Liver (tissue), 9 donors: ENCODE results near the gene OTOP3. TPM values are rescaled to one million over a fixed set of nuclear protein-coding genes. Genes with fewer than 3 reads are reported as not detected.

Experiments
- DNase-seq: peaks from one replicate; pipeline ENCODE4 v3.0.0-alpha.2; 2017; ENCODE audit warnings: low spot score
- H3K27ac ChIP-seq, 2 donors: one replicate each; pipeline ENCODE4 v1.7.0; 2013; ENCODE audit warnings: inconsistent platforms in 2 of 2, low read length in 2 of 2, control low read depth in 1 of 2, low read depth in 1 of 2, mild to moderate bottlenecking in 1 of 2
- H3K27me3 ChIP-seq, 4 donors: one replicate each; pipeline versions ENCODE4 v1.6.1 to v1.7.0; 2013; ENCODE audit warnings: low read length in 3 of 4, inconsistent platforms in 1 of 4, mild to moderate bottlenecking in 1 of 4, moderate library complexity in 1 of 4; ENCODE audit not compliant: control insufficient read depth in 4 of 4, insufficient read depth in 4 of 4
- H3K36me3 ChIP-seq, 4 donors: one replicate each; pipeline versions ENCODE4 v1.6.1 to v1.7.0; 2013; ENCODE audit warnings: low read length in 3 of 4, mild to moderate bottlenecking in 3 of 4, low read depth in 1 of 4, moderate library complexity in 1 of 4; ENCODE audit not compliant: control insufficient read depth in 4 of 4, insufficient read depth in 3 of 4
- H3K4me1 ChIP-seq, 4 donors: one replicate each; pipeline versions ENCODE4 v1.6.1 to v1.7.0; 2013; ENCODE audit warnings: low read length in 3 of 4, mild to moderate bottlenecking in 3 of 4, moderate library complexity in 1 of 4; ENCODE audit not compliant: control insufficient read depth in 4 of 4, insufficient read depth in 4 of 4
- H3K4me3 ChIP-seq, 3 donors: one replicate each; pipeline versions ENCODE4 v1.6.1 to v1.7.0; 2013; ENCODE audit warnings: low read length in 3 of 3, control low read depth in 1 of 3, low read depth in 1 of 3, mild to moderate bottlenecking in 1 of 3
- H3K9ac ChIP-seq, 2 donors: one replicate each; pipeline ENCODE4 v1.7.0; 2013; ENCODE audit warnings: low read length in 2 of 2, mild to moderate bottlenecking in 2 of 2, moderate library complexity in 2 of 2, control low read depth in 1 of 2, low read depth in 1 of 2
- H3K9me3 ChIP-seq, 4 donors: one replicate each; pipeline versions ENCODE4 v1.6.1 to v1.7.0; 2013; ENCODE audit warnings: low read length in 3 of 4; ENCODE audit not compliant: control insufficient read depth in 4 of 4
- EGR1 ChIP-seq, 2 donors: IDR thresholded peaks; 2 replicates each; pipeline ENCODE4 v1.6.1; 2016 to 2018; ENCODE audit warnings: antibody characterized with exemption in 2 of 2, low read depth in 2 of 2
- FOXA1 ChIP-seq: IDR thresholded peaks from 2 replicates; pipeline ENCODE4 v1.6.1; 2016; ENCODE audit warnings: antibody characterized with exemption
- FOXA2 ChIP-seq: IDR thresholded peaks from 2 replicates; pipeline ENCODE4 v1.6.1; 2016; ENCODE audit warnings: antibody characterized with exemption
- GABPA ChIP-seq, 2 donors: IDR thresholded peaks in 1 of 2; conservative IDR thresholded peaks in 1 of 2; 2 replicates each; pipeline ENCODE4 v1.6.1; 2016; ENCODE audit warnings: antibody characterized with exemption in 2 of 2, mild to moderate bottlenecking in 1 of 2, moderate library complexity in 1 of 2
- HNF4A ChIP-seq, 2 donors: conservative IDR thresholded peaks; 2 replicates each; pipeline ENCODE4 v1.6.1; 2016; ENCODE audit warnings: antibody characterized with exemption in 2 of 2, mild to moderate bottlenecking in 2 of 2
- HNF4G ChIP-seq: IDR thresholded peaks from 2 replicates; pipeline ENCODE4 v1.6.1; 2016; ENCODE audit warnings: antibody characterized with exemption
- JUND ChIP-seq, 2 donors: IDR thresholded peaks; 2 replicates each; pipeline ENCODE4 v1.6.1; 2016; ENCODE audit warnings: antibody characterized with exemption in 2 of 2
- RAD21 ChIP-seq, 2 donors: IDR thresholded peaks; 2 replicates each; pipeline ENCODE4 v1.6.1; 2016; ENCODE audit warnings: antibody characterized with exemption in 2 of 2, mild to moderate bottlenecking in 2 of 2
- TAF1 ChIP-seq: conservative IDR thresholded peaks from 2 replicates; pipeline ENCODE4 v1.6.1; 2016; ENCODE audit warnings: antibody characterized with exemption, mild to moderate bottlenecking
- WGBS: extraction: QIAGEN DNeasy Blood & Tissue Kit; methylation state at CpG from one replicate; pipeline ENCODE4 v1.1.7; 2013; 5-methylcytosine and 5-hydroxymethylcytosine counted together
- polyA plus RNA-seq, 2 donors: library from polyadenylated mRNA; stranded (reverse) in 1 of 2; unstranded in 1 of 2; fragments of 200-250 nt in 1 of 2; fragments of >200 nt in 1 of 2; fragmentation: Nextera tagmentation in 1 of 2; extraction: Ambion mirVana in 1 of 2; gene quantifications; one replicate each; pipeline versions ENCODE4 v1.2.1 to v1.2.3, GENCODE V29; 2013 to 2015
- total RNA-seq, 2 donors: library from RNA; depleted of rRNA; stranded (reverse); fragments of >200 nt; gene quantifications; one replicate each; pipeline ENCODE4 v1.2.3, GENCODE V29; 2014
- TF ChIP-seq, protein P1 (sequence below): IDR thresholded peaks from 2 replicates; pipeline ENCODE4 v1.6.1; 2016; ENCODE audit warnings: antibody characterized with exemption
- TF ChIP-seq, protein P2 (sequence below): IDR thresholded peaks from 2 replicates; pipeline ENCODE4 v1.6.1; 2016; ENCODE audit warnings: antibody characterized with exemption
- TF ChIP-seq, protein P3 (sequence below): IDR thresholded peaks from 2 replicates; pipeline ENCODE4 v1.6.1; 2016; ENCODE audit warnings: antibody characterized with exemption, mild to moderate bottlenecking
- TF ChIP-seq, protein P4 (sequence below): fragments of 150-350 bp; IDR thresholded peaks from 2 replicates; pipeline ENCODE4 v1.5.1; 2017; ENCODE audit warnings: improper control_type of control experiment, low read depth, low read length; ENCODE audit not compliant: missing input control
- TF ChIP-seq, protein P5 (sequence below): IDR thresholded peaks from 2 replicates; pipeline ENCODE4 v1.6.1; 2016; ENCODE audit warnings: antibody characterized with exemption
- donor health status: healthy.
- donor health status: healthy.
- donor health status: healthy.
- donor health status: healthy.
- donor health status: healthy.

OTOP3 gene
- total and polyA plus RNA-seq, 4 donors: not detected

DNA sequence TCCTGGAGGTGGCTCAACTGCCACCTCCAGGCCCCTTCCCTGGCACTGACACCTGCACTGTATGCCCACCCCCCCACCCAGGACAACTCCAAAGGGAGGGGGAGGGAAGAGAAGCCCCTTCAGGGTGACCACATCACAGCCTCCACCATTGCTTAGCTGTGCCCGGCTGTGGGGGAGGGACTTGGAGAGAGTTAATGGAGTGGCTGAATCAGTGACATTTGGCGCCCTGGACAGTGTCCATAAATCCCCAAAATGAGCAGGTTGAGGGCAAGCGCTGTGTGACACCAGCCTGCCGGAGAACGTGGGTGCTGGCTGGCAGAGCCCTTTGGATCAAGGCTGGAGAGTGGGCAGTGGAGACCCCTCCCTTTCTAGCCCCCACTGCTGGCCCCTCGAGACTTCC, 13.5 kb upstream of the OTOP3 start (continued):
- TF ChIP-seq, protein P1, sequence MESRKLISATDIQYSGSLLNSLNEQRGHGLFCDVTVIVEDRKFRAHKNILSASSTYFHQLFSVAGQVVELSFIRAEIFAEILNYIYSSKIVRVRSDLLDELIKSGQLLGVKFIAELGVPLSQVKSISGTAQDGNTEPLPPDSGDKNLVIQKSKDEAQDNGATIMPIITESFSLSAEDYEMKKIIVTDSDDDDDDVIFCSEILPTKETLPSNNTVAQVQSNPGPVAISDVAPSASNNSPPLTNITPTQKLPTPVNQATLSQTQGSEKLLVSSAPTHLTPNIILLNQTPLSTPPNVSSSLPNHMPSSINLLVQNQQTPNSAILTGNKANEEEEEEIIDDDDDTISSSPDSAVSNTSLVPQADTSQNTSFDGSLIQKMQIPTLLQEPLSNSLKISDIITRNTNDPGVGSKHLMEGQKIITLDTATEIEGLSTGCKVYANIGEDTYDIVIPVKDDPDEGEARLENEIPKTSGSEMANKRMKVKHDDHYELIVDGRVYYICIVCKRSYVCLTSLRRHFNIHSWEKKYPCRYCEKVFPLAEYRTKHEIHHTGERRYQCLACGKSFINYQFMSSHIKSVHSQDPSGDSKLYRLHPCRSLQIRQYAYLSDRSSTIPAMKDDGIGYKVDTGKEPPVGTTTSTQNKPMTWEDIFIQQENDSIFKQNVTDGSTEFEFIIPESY: no peak
- TF ChIP-seq GABPA (IDR thresholded peaks at IDR 0.05 in 1 of 2, conservative IDR thresholded peaks at IDR 0.05 in 1 of 2): no peak

DNA sequence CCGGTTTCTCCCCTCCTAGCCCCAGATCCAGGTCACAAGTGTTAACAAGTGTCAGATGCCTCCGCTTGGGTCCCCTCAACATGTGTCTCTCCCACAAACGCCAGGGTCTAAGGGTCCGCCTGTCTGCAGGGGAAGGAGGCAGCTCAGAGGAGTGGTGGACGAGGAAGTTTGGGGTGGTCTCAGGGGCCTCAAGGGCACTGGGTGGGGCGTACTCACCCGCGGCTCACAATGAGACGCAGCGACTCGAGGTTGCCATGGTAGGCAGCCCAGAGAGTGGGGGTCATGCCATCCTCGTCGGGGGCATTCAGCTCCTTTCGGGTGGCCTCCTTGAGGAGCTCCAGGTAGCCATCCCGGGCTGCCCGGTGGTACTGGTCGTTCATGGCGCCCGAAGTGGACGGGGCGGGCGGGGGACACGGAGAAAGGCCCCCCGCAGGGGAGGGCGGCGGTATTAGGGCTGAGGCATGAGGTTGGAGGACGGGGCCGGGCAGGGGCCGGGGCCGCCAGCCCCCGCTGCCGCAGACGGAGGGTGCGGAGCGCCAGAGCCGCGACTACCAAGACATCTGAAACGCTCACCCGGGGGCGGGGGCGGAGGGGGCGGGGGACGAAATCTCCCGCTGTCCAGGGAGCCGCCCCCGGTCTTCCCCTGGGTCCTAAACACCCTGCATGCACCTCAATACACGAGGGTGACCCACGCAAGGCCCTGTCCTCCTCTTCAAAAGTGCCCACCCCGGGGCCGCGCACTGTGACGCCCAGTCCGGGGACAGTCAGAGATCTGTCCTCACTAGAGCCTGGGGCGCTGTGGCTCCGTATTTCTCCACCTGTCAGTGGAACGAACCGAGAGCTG, 12.8 kb upstream of the OTOP3 start, which contains the start of gene USH1G:
TSS of gene USH1G (minus strand) at position 562 of the 844 bp plus-strand sequence. CDS start at position 380, 182 bp downstream.
- Histone ChIP-seq H3K27ac (no peak within 1 kb of the TSS), H3K9ac (no peak within 1 kb of the TSS), H3K4me1 (peaks cover 2 to 8% (median 6%) of the 10 kb centered on the region in 4 donors), H3K9me3 (no peaks in the 10 kb centered on the region), H3K27me3 (peaks cover 2 to 10% (median 5%) of the 10 kb centered on the region in 4 donors), H3K36me3 (no peaks in the 10 kb centered on the region), H3K4me3 (peak within 1 kb of the TSS in 1 of 3 donors; percentile 32)
- TF ChIP-seq, protein P2, sequence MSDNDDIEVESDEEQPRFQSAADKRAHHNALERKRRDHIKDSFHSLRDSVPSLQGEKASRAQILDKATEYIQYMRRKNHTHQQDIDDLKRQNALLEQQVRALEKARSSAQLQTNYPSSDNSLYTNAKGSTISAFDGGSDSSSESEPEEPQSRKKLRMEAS: no peak
- TF ChIP-seq, protein P3, sequence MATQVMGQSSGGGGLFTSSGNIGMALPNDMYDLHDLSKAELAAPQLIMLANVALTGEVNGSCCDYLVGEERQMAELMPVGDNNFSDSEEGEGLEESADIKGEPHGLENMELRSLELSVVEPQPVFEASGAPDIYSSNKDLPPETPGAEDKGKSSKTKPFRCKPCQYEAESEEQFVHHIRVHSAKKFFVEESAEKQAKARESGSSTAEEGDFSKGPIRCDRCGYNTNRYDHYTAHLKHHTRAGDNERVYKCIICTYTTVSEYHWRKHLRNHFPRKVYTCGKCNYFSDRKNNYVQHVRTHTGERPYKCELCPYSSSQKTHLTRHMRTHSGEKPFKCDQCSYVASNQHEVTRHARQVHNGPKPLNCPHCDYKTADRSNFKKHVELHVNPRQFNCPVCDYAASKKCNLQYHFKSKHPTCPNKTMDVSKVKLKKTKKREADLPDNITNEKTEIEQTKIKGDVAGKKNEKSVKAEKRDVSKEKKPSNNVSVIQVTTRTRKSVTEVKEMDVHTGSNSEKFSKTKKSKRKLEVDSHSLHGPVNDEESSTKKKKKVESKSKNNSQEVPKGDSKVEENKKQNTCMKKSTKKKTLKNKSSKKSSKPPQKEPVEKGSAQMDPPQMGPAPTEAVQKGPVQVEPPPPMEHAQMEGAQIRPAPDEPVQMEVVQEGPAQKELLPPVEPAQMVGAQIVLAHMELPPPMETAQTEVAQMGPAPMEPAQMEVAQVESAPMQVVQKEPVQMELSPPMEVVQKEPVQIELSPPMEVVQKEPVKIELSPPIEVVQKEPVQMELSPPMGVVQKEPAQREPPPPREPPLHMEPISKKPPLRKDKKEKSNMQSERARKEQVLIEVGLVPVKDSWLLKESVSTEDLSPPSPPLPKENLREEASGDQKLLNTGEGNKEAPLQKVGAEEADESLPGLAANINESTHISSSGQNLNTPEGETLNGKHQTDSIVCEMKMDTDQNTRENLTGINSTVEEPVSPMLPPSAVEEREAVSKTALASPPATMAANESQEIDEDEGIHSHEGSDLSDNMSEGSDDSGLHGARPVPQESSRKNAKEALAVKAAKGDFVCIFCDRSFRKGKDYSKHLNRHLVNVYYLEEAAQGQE: no peak
- TF ChIP-seq, protein P4, sequence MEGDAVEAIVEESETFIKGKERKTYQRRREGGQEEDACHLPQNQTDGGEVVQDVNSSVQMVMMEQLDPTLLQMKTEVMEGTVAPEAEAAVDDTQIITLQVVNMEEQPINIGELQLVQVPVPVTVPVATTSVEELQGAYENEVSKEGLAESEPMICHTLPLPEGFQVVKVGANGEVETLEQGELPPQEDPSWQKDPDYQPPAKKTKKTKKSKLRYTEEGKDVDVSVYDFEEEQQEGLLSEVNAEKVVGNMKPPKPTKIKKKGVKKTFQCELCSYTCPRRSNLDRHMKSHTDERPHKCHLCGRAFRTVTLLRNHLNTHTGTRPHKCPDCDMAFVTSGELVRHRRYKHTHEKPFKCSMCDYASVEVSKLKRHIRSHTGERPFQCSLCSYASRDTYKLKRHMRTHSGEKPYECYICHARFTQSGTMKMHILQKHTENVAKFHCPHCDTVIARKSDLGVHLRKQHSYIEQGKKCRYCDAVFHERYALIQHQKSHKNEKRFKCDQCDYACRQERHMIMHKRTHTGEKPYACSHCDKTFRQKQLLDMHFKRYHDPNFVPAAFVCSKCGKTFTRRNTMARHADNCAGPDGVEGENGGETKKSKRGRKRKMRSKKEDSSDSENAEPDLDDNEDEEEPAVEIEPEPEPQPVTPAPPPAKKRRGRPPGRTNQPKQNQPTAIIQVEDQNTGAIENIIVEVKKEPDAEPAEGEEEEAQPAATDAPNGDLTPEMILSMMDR: no peak
- no peak for TF ChIP-seq GABPA (IDR thresholded peaks at IDR 0.05 in 1 of 2, conservative IDR thresholded peaks at IDR 0.05 in 1 of 2)
- TF ChIP-seq HNF4A (conservative IDR thresholded peaks at IDR 0.05): no peak
- TF ChIP-seq, protein P5, sequence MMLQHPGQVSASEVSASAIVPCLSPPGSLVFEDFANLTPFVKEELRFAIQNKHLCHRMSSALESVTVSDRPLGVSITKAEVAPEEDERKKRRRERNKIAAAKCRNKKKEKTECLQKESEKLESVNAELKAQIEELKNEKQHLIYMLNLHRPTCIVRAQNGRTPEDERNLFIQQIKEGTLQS: no peak
- TF ChIP-seq, protein P1: no peak
- no peak for TF ChIP-seq FOXA1
- TF ChIP-seq HNF4G: no peak
- no peak for TF ChIP-seq EGR1 (IDR thresholded peaks at IDR 0.05; ENCODE audit: low read depth in 2 of 2)
- TF ChIP-seq TAF1: no peak
- no peak for TF ChIP-seq RAD21 (IDR thresholded peaks at IDR 0.05)
- TF ChIP-seq FOXA2: no peak
- TF ChIP-seq JUND (IDR thresholded peaks at IDR 0.05): no peak
- DNase-seq: no peak
- 8% methylated on average over 57 of the region's 57 CpGs for WGBS
